NCI-H187 (cell line): ENCODE measurements around the gene LZIC.
"Not testable (repeated sequence)": the region's sequence is repeated elsewhere in the genome, so short reads cannot be mapped to it uniquely, and the experiment has no call there.

Experiments used
- DNase-seq, 2 experiments: peaks; one replicate each; lab custom pipeline; 2025; lab: John Stamatoyannopoulos, UW

Gene LZIC

GRCh38 chr1:9942939-9943788, at the start of gene LZIC, which contains the start of gene NMNAT1:
LZIC (minus strand) TSS chr1:9943391; CDS start chr1:9936619, 6,772 bp downstream.
NMNAT1 (plus strand) TSS chr1:9943475; CDS start chr1:9972074, 28,599 bp downstream.
- peak; percentile 81 for DNase-seq

GRCh38 chr1:9992910-9993309, 49.7 kb upstream of the LZIC start:
- DNase-seq = no peak

- no peak for DNase-seq
Observed at GRCh38 chr1:9990944-9991343, 47.8 kb upstream of the LZIC start.

DNA sequence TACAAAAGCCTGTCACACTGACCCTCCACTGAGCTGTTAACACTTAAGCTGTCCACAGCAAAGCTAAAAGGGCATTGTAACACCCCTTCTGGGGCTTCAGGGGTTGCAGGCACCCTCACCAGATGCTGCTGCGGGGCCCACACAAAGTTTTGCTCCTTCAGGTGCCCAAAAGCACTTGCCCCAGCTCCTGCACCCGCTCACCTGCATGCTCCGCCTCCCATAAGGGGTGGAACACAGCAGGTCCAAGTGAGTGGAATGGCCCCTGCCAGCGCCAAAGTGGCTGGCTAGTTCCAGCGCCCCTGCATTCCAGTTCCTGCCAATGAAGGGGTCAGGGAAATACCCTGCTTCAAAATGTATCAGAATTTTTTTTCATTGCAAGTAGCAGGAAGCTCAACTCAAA, 46.6 kb upstream of the LZIC start:
- DNase-seq = no peak

- DNase-seq = no peak
Observed at GRCh38 chr1:9985001-9985400, 41.8 kb upstream of the LZIC start.

- DNase-seq = no peak
Observed at GRCh38 chr1:9984253-9984652, 41.1 kb upstream of the LZIC start.

DNA sequence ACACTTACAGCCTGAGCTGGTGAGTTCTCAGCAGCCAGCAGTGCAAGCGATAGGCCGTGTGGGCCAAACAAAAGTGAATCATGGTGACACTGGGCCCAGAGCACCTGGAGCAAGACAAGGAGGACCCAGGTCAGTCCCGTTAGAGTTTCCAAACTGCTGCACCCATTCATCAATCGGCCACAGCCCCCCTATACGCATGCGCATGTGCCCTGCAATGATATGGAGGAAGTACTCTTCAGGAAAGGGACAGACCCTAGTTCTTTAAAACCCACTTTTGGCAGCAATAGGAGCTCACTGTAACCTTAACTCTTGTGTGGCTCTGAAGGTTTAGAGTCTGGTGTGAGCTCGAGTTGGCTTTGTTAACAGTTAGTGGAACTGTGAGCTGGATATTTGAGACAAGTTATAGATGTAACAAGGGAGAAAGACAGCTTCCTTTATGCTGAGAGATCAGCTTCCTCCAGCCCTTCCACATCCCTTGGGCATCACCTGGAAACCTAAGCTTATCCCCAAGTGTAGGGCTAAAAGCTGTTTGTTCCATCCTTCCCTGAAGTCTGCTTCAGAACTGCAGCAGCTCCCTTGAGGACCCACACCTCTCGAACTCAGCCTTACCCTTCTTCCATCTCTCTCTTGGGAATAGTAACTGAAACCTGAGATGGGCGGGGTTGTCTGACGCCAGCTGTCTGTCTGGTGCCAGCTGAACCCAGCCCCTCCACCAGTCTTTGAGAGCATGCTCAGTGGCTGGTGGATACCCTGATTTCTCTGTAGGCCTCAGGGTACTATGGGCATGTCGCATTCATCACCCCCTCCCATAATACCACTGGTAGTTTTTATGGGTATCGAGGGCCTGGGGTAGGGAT, 17.7 kb upstream of the LZIC start:
- DNase-seq = peak; percentile 80 to 82

DNA sequence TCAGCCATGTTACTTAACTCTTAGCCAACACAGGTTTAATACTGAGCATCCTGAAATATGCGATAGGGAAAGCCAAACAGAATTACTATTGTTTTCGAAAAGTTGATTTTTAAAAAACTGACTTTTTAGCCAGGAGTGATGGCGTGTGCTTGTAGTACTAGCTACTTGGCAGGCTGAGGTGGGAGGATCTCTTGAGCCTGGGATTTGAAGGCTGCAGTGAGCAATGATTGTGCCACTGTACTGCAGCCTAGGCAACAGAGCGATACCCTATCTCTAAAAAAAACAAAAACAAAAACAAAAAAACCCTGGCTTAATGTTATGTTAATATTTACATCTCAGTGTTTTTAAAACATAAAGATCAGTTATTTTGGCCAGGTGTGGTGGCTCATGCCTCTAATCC, 16.8 kb upstream of the LZIC start:
- no peak for DNase-seq

GRCh38 chr1:9957726-9958125, 14.5 kb upstream of the LZIC start:
- DNase-seq = no peak

- DNase-seq = no peak
Observed at GRCh38 chr1:9946315-9946714, 3.1 kb upstream of the LZIC start.

DNA sequence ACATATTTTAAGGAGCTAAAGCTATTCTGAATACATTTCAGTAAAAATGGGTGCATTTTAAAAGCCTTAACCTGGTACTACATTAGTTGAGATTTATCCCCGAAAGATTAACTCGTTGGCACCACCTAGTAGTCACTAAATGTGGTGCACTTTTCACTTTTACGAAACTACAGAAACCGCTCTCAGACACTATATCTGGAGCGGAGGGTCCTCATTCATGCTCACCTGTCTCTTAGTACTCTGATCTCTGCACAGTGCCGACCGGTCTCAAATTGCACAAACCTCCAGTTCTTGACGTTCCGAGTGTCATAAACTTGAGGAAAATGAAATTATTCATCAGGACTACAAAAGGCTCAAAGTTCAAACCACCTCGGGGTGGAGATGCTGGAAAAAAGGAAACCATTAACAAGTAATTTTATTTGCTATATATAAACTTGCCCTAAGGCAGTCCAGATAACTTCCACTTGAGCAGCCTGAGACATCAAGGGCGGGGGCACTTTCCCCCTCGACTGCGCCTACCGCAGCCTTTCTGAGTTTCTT, 722 bp downstream of the LZIC start:
- DNase-seq = no peak

DNA sequence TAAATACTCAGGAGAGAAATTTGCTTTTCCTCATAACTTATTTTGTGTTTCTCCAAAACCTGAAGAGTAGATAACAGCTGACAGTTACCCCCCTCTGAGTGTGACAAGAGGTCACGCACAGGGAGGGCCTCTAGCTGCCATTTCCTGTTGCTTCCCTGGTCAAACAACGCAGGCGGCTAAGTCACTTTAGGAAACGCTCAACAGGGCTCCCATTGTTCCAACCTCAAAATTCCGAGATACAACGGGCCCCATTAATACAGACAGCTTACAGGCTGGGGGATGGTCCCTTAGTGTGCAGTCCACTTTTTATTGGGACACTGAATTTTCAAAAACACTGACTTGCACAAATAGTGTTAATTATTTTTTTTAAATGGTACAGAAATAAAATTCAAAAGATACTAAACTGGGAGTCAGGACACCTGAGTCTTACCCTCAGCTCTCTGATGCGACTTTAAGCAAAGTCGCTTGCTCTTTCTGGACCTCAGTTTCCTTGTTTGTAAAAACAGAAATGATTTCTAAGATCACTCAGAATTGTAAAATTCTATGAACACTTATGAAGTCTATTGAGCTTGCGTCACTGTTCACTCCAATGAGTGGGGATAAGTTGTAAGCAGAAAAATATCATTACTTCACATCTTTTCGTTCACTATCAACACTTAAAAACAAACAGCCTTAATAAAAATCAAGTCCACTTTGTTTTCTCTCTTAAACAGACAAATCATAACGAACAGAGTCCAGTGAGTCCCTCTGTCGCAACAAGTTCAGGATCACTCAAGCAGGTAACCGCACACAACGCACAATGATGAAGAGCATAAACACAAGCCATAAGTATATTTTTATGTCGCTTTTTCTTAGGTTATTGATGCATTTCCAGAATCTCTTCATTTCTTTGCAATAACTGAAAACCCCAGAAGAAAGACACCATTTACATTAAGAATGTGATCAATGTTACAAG, 13.5 kb downstream of the LZIC start:
- no peak for DNase-seq

DNA sequence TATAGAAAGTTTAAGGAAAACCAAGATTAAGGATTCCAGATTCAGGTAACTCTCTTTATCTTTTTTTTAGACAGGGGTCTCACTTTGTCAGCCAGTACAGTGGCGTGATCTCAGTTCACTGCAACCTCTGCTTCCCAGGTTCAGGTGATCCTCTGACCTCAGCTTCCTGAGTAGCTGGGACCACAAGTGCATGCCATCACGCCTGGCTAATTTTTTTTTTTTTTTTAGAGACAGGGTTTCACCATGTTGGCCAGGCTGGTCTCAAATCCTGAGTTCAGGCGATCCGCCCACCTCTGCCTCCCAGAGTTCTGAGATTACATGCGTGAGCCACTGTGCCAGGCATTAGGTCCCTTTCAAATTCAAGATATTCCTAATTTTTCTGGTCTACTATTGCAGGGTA, 15.9 kb downstream of the LZIC start:
- DNase-seq = no peak

- peak in 1 of 2 experiments; percentile 16 for DNase-seq
Observed at GRCh38 chr1:9922342-9922741, 20.8 kb downstream of the LZIC start.

DNA sequence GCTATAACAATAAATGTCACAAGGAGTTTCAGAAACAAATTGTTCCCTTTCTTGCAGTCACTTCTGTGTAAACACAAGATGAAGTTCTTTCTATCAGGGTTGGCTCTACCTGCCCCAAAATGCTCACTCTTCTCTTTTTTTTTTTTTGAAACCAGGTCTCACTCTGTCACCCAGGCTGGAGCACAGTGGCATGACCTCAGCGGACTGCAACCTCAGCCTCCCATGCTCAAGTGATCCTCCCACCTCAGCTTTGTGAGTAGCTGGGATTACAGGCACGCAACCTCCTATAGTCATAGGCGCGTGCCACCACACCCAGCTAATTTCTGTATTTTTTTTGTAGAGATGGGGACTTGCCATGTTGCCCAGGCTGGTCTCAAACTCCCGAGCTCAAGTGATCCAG, 22.6 kb downstream of the LZIC start:
- no peak for DNase-seq

DNA sequence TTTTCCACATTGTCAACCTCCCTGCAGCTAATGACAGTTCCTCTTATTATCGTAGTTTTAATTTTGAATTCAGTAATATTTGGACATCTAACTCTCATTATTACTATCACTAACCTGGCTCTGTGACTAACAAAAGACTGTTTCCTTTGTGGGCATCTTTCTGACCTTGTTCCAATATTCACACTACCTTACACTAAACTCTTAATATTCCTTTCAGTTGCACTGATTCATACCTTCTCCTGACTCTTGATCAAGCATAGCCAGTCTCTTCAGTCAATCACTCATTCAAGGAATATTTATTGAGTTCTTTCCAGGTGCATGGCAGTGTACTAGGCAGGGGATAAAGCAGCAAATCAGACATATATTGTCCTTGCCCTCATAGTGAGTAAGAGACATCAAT, 25.3 kb downstream of the LZIC start:
- no peak for DNase-seq

DNA sequence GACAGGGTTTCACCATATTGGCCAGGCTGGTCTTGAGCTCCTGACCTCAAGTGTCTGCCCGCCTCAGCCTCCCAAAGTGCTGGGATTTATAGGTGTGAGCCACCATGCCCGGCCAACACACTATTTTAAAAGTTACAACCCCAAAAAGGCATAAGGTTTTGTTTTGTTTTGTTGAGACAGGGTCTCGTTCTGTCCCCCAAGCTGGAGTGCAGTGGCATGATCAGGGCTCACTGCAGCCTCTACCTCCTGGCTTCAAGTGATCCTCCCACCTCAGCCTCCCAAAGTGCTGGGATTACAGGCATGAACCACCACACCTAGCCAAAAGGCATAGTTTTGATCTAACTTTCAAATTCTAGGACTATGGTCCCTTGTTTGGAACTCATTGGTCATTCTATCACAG, 25.7 kb downstream of the LZIC start:
- DNase-seq = not testable (repeated sequence)

GRCh38 chr1:9916452-9916851, 26.7 kb downstream of the LZIC start:
- no peak for DNase-seq

GRCh38 chr1:9914610-9914937, 28.6 kb downstream of the LZIC start:
- no peak for DNase-seq

GRCh38 chr1:9912264-9912936, 30.8 kb downstream of the LZIC start:
- no peak for DNase-seq
